ENCODE results near the gene LYL1. TPM values are rescaled to one million over a fixed set of nuclear protein-coding genes. Genes with fewer than 3 reads are reported as not detected.

Gene LYL1
- total RNA-seq, 1 experiment from 2014 or later, result 99.1 TPM

DNA sequence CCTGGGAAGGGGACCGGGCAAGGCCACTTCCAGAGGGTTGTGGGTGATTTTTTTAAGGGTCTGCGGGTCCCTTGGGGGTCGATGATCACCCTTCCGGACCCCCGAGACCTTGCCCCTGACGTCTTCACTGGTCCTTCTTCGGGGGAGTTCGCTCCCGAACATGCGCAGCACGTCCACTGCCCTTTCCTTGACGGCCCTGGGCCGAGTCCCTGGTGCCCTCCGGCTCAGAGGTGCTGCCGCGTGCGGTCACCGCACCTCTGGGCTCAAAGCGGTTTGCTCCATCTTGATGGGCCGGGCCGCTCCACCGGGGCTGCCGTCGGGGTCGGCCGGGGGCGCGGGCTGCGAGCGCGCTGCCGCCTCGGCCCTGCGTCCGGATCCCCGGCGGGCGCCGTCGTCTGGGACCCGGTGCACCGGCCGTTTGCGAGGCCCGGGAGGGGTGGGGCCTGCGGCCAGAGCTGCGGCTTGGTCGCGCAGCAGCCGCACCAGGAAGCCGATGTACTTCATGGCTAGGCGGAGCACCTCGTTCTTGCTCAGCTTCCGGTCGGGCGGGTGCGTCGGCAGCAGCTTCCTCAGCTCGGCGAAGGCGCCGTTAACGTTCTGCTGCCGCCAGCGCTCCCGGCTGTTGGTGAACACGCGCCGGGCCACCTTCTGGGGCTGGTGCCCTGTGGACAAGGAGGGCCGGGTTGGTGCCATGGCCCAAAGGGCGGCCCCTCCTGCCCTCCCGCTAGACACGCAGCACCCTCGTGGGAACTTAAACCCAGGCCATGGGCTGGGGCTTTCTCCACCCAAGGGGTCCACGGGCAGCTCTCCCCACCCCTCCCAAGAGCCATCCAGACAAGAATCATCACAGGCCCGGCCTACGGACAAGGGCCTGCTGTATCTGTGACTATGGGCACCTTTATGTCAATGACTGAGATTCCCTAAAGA lies 3.3 kb downstream of the LYL1 start:
- H3K4me1 ChIP-seq (ENCODE audit: low read length), result peaks cover 71% of the 10 kb centered on the region
- peaks cover 8% of the 10 kb centered on the region for H3K36me3 ChIP-seq (ENCODE audit: insufficient read depth, low read length)
- H3K27me3 ChIP-seq (ENCODE audit: low read length), result no peaks in the 10 kb centered on the region
- no peak overlapping the region for H2AFZ ChIP-seq (ENCODE audit: low read length)
- no peak overlapping the region for H3K4me2 ChIP-seq (ENCODE audit: low read depth, low read length, poor library complexity, severe bottlenecking)
- no peak overlapping the region for H3K9ac ChIP-seq (ENCODE audit: low read length)
- no peaks in the 10 kb centered on the region for H3K9me2 ChIP-seq (replicated peaks; ENCODE audit: insufficient read depth, low read length)
- H4K20me1 ChIP-seq (ENCODE audit: insufficient read depth, low read depth, low read length), result peaks cover 17% of the 10 kb centered on the region; the same call in 1 of the 2 replicates
- peaks cover 10% of the 10 kb centered on the region for H3K79me2 ChIP-seq (ENCODE audit: low read length)
- H3K4me3 ChIP-seq (ENCODE audit: low read length), result no peak overlapping the region
- DNase-seq, result no peak
- no peaks in the 10 kb centered on the region for H3K9me3 ChIP-seq (ENCODE audit: low read length)
- H3K27ac ChIP-seq (ENCODE audit: low read length), result no peak overlapping the region

DNA sequence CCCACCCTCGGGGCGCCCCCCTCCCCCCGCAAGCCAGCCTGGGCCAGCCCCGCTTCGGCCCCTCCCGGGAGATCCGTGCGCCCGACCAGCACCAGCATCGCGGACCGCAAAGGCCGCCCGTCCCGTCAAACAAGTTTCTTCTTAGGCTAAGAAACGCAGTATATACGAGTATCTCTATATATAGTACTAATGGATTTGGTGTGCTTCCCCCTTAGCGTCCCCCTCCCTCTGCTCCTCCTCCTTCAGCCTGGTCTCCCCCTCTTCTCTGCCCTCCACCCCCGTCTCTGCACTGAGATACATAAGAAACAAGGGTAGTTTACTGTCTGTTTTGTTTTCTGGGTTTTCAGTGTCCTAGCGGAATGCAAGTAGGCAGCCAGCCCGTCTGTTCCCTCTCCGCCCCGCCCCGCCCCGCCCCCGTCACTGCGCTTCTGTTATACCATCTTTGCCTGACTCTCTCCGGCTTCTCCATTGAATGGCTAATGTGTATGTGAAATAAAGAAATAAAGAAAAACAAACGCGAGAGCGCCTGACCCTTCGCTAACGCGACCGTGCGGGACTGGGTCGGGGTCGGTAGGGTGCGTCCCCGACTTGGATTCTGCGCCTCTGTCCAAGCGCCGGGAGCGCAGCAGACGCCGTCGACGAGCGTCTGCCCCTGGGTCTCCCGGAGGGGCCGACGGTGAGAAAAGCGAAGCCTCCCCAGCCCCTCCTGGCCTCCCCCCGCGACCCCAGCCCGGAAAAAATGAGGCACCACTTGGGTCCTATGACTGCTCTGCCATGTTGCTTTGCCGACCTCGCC lies 4.2 kb downstream of the LYL1 start:
- H3K27ac ChIP-seq (ENCODE audit: low read length), result no peak overlapping the region
- peaks cover 67% of the 10 kb centered on the region for H3K4me1 ChIP-seq (ENCODE audit: low read length)
- peaks cover 17% of the 10 kb centered on the region; the same call in 1 of the 2 replicates for H4K20me1 ChIP-seq (ENCODE audit: insufficient read depth, low read depth, low read length)
- no peak overlapping the region for H3K4me3 ChIP-seq (ENCODE audit: low read length)
- H3K4me2 ChIP-seq (ENCODE audit: low read depth, low read length, poor library complexity, severe bottlenecking), result no peak overlapping the region
- peak; percentile 71 for DNase-seq
- H2AFZ ChIP-seq (ENCODE audit: low read length), result no peak overlapping the region
- no peaks in the 10 kb centered on the region for H3K27me3 ChIP-seq (ENCODE audit: low read length)
- no peak overlapping the region for H3K9ac ChIP-seq (ENCODE audit: low read length)
- no peaks in the 10 kb centered on the region for H3K9me3 ChIP-seq (ENCODE audit: low read length)
- H3K79me2 ChIP-seq (ENCODE audit: low read length), result peaks cover 10% of the 10 kb centered on the region
- peaks cover 8% of the 10 kb centered on the region for H3K36me3 ChIP-seq (ENCODE audit: insufficient read depth, low read length)
- H3K9me2 ChIP-seq (replicated peaks; ENCODE audit: insufficient read depth, low read length), result no peaks in the 10 kb centered on the region

DNA sequence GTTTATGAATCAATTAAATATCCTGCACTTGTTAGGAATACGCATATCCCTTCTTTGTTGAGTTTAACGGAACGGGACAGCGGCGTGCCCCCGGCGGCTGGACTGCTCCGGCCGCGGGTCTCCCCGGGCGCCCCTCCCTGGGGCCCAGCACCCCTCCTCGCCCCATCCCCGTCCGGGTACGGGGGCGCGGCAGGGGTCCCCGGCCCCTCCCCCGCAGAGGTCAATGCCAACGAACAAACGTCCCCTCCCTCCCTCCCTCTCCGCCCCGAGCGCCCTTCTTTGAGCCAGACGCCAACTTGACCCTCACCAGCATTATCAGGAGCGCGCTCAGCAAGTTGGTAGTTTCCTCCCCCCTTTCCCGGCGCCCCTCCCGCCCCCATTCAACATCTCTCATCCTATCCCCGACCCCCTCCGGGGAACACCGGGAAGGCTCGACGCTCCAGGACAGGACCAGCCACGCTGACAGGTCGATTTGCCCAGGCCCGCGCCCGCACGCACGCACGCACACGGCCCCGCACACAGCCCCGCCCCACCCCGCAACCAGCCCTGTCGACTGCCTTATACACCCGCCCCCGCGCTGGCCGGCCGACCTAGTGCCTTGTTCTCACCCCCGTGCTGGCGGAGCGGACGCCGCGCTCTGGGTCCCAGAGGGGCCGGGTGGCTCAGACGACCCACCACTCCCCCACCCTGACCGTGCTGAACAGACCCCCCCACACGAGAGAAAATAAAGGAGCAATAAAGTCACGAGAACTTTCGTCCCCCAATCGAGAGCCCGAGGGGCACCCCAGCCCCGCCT lies 5.0 kb downstream of the LYL1 start:
- Histone ChIP-seq H3K9ac (ENCODE audit: low read length) (no peak overlapping the region), H3K4me3 (ENCODE audit: low read length) (no peak overlapping the region), H3K79me2 (ENCODE audit: low read length) (peaks cover 10% of the 10 kb centered on the region), H3K9me2 (replicated peaks; ENCODE audit: insufficient read depth, low read length) (no peaks in the 10 kb centered on the region), H3K27ac (ENCODE audit: low read length) (no peak overlapping the region), H4K20me1 (ENCODE audit: insufficient read depth, low read depth, low read length) (peaks cover 17% of the 10 kb centered on the region; the same call in 1 of the 2 replicates), H3K4me1 (ENCODE audit: low read length) (peaks cover 60% of the 10 kb centered on the region), H2AFZ (ENCODE audit: low read length) (no peak overlapping the region), H3K9me3 (ENCODE audit: low read length) (no peaks in the 10 kb centered on the region), H3K27me3 (ENCODE audit: low read length) (no peaks in the 10 kb centered on the region), H3K36me3 (ENCODE audit: insufficient read depth, low read length) (peaks cover 8% of the 10 kb centered on the region), H3K4me2 (ENCODE audit: low read depth, low read length, poor library complexity, severe bottlenecking) (no peak overlapping the region)
- DNase-seq, result peak; percentile 73

DNA sequence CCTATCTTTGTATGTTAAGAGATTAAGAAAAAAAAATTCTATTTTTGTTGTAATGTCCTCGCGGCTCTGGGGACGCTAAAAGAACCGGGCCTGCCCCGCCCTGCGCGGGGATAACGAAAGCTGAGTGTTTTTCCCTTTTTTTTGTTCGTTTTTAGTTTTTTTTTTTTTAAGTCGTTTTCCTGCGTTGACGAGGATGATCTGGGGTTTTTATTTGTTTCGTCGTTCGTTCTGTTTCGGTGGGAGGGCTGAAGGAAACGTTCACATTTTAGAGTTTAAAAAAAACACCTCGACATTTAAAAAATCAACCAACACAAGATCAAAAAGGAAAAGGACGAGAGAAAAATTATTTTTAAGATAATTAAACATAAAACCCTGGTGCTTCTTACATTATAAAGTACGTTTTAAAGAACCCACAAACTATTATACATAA lies 5.6 kb downstream of the LYL1 start:
- Histone ChIP-seq H3K27me3 (ENCODE audit: low read length) (no peaks in the 10 kb centered on the region), H2AFZ (ENCODE audit: low read length) (no peak overlapping the region), H3K9ac (ENCODE audit: low read length) (no peak overlapping the region), H3K9me2 (replicated peaks; ENCODE audit: insufficient read depth, low read length) (no peaks in the 10 kb centered on the region), H3K9me3 (ENCODE audit: low read length) (no peaks in the 10 kb centered on the region), H4K20me1 (ENCODE audit: insufficient read depth, low read depth, low read length) (peaks cover 17% of the 10 kb centered on the region; the same call in 1 of the 2 replicates), H3K27ac (ENCODE audit: low read length) (no peak overlapping the region), H3K36me3 (ENCODE audit: insufficient read depth, low read length) (peaks cover 8% of the 10 kb centered on the region), H3K4me3 (ENCODE audit: low read length) (no peak overlapping the region), H3K4me2 (ENCODE audit: low read depth, low read length, poor library complexity, severe bottlenecking) (no peak overlapping the region), H3K4me1 (ENCODE audit: low read length) (peaks cover 55% of the 10 kb centered on the region), H3K79me2 (ENCODE audit: low read length) (peaks cover 7% of the 10 kb centered on the region)
- DNase-seq, result peak; percentile 57

DNA sequence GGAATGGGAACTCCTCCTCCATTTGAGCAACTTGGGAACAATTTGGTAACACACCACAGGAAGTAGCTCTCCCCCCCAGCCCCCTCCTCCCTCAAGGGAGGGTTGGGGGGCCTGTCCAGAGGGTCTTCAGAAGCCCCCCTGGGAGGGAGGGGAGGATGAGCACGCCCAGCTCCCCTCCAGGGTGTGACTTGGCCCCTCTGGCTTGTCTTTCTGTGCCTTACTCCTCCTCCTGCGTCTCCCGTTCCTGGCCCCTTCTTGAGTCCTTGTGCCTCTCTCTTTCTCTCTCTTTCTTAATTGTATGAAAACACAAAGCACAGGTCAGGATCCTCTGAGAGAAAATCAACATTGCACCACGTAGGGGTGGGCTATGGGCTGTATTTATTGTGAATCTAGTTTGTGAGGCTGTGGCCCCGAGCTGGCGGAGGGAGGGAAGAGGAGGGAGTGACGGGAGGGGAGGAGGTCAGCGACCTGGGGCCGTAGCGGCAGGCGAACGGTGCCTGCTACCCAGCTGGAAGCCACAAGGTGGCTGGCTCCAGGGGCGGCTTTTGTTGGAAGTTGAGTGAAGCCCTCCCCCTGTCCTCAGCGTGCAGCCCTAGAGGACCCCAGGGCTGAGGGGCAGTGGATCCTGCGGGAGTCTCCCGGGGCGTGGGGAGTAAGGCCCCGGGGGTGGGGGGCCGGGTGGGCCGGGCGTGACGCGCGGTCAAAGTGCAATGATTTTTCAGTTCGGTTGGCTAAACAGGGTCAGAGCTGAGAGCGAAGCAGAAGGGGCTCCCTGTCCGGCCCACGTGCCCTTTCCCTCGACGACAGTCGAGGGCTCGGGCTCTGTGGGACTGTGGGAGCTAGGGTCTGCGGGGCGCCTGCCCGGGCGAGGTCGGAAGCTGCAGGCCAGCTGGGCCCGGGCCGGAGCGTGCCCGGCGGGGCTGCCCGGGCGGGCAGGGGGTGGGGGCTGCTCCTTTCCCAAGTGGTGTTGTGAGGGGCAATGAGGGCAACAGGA lies 6.4 kb downstream of the LYL1 start:
- Histone ChIP-seq H3K9ac (ENCODE audit: low read length) (peak overlapping the region; percentile 45), H3K79me2 (ENCODE audit: low read length) (no peaks in the 10 kb centered on the region), H2AFZ (ENCODE audit: low read length) (peak overlapping the region; percentile 1; the same call in 1 of the 2 replicates), H4K20me1 (ENCODE audit: insufficient read depth, low read depth, low read length) (peaks cover 13% of the 10 kb centered on the region; the same call in 1 of the 2 replicates), H3K4me2 (ENCODE audit: low read depth, low read length, poor library complexity, severe bottlenecking) (peak overlapping the region; percentile 60), H3K4me3 (ENCODE audit: low read length) (peak overlapping the region; percentile 47; the same call in 1 of the 2 replicates), H3K36me3 (ENCODE audit: insufficient read depth, low read length) (peaks cover 8% of the 10 kb centered on the region), H3K4me1 (ENCODE audit: low read length) (peaks cover 47% of the 10 kb centered on the region), H3K27ac (ENCODE audit: low read length) (no peak overlapping the region; the same call in 1 of the 2 replicates), H3K9me3 (ENCODE audit: low read length) (no peaks in the 10 kb centered on the region), H3K27me3 (ENCODE audit: low read length) (no peaks in the 10 kb centered on the region), H3K9me2 (replicated peaks; ENCODE audit: insufficient read depth, low read length) (no peaks in the 10 kb centered on the region)
- DNase-seq, result peak; percentile 74

DNA sequence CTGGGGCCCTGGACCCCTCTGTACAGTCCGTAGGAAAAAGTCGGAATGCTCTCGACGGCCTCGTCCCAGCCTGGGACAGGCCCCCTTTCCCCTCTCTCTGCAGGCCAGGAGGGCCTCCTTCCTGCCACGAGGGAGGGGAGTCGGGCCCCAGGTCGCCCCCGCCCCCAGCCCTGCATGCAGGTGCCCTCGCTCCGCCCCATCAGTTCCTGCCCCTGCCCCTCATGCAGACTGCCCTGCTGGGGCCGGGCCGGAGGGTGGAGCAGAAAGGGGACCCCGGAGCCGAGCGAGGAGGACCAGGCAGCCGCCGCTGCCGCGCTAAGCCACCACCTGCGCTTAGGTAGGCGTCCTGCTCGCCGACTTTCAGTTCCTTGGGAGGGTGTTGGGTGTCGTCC lies 7.3 kb downstream of the LYL1 start:
- Histone ChIP-seq H3K27me3 (ENCODE audit: low read length) (no peaks in the 10 kb centered on the region), H3K36me3 (ENCODE audit: insufficient read depth, low read length) (peaks cover 8% of the 10 kb centered on the region), H3K9me2 (replicated peaks; ENCODE audit: insufficient read depth, low read length) (no peaks in the 10 kb centered on the region), H3K4me1 (ENCODE audit: low read length) (peaks cover 41% of the 10 kb centered on the region), H3K9ac (ENCODE audit: low read length) (peak overlapping the region; percentile 45), H3K4me3 (ENCODE audit: low read length) (peak overlapping the region; percentile 47; the same call in 1 of the 2 replicates), H3K27ac (ENCODE audit: low read length) (no peak overlapping the region; the same call in 1 of the 2 replicates), H2AFZ (ENCODE audit: low read length) (no peak overlapping the region; the same call in 1 of the 2 replicates), H3K79me2 (ENCODE audit: low read length) (no peaks in the 10 kb centered on the region), H4K20me1 (ENCODE audit: insufficient read depth, low read depth, low read length) (peaks cover 5% of the 10 kb centered on the region; the same call in 1 of the 2 replicates), H3K9me3 (ENCODE audit: low read length) (no peaks in the 10 kb centered on the region), H3K4me2 (ENCODE audit: low read depth, low read length, poor library complexity, severe bottlenecking) (peak overlapping the region; percentile 60)
- peak; percentile 71 for DNase-seq
